ENCODE data around the gene RBFOX1. TPM values are rescaled to one million over a fixed set of nuclear protein-coding genes. Genes with fewer than 3 reads are reported as not detected.

The RBFOX1 gene
- total RNA-seq, 1 experiment from 2014 or later, result not detected

GRCh38 chr16:7612671-7613070 is 280.0 kb downstream of the RBFOX1 start (continued):
- TF ChIP-seq RAD21 (IDR thresholded peaks at IDR 0.05; ENCODE audit: low read depth) (no peak), TCF7L2 (IDR thresholded peaks at IDR 0.05; ENCODE audit: borderline replicate concordance, extremely low read depth, insufficient read depth, insufficient read length) (no peak)

GRCh38 chr16:7613518-7613917 is 280.9 kb downstream of the RBFOX1 start:
- intact Hi-C loops (cut with micrococcal nuclease), result no loop called here
- H3K79me2 ChIP-seq (ENCODE audit: insufficient read depth, low read length), result no peaks in the 10 kb centered on the region
- no peak overlapping the region for H3K4me2 ChIP-seq (ENCODE audit: low read length)
- H2AFZ ChIP-seq (ENCODE audit: low read depth, low read length, poor library complexity, severe bottlenecking), result no peak overlapping the region
- RAD21 ChIA-PET (ENCODE audit: low non-redundant PET in 1 of 2, low total read pairs in 2 of 2, uncharacterized antibody in 2 of 2, unreplicated experiment in 2 of 2), result no interaction called here
- no peaks in the 10 kb centered on the region for H3K36me3 ChIP-seq (ENCODE audit: control insufficient read depth in 1 of 2, insufficient read depth in 2 of 2, low read length in 2 of 2)
- POLR2A ChIA-PET, result no interaction called here
- H3K27ac ChIP-seq (ENCODE audit: low read depth, low read length), result no peak overlapping the region
- H3K4me1 ChIP-seq (ENCODE audit: control insufficient read depth in 1 of 2, insufficient read depth in 2 of 2, low read length in 2 of 2), result no peaks in the 10 kb centered on the region
- H3K9me2 ChIP-seq (ENCODE audit: insufficient read depth), result no peaks in the 10 kb centered on the region
- ATAC-seq (no peak), DNase-seq (ENCODE audit: low read depth, low spot score) (no peak)
- no peak overlapping the region for H3K4me3 ChIP-seq (replicated peaks in 1 of 2; ENCODE audit: low read depth in 1 of 2, low read length in 2 of 2)
- no peak for TF ChIP-seq SIN3A (IDR thresholded peaks at IDR 0.05; ENCODE audit: low read depth)
- no peak for TF ChIP-seq CBX3 (IDR thresholded peaks at IDR 0.05; ENCODE audit: low read depth)
- no peak for TF ChIP-seq ZNF274 (IDR thresholded peaks at IDR 0.05; ENCODE audit: low read depth, low read length)
- no peak for TF ChIP-seq ZBTB33 (IDR thresholded peaks at IDR 0.05; ENCODE audit: extremely low read depth, insufficient replicate concordance, low read length)
- no peak for TF ChIP-seq REST (IDR thresholded peaks at IDR 0.05; ENCODE audit: low read depth)
- TF ChIP-seq MAX (IDR thresholded peaks at IDR 0.05), result no peak
- no peak for TF ChIP-seq ZFX (IDR thresholded peaks at IDR 0.05)
- no peak for TF ChIP-seq POLR2AphosphoS5 (IDR thresholded peaks at IDR 0.05; ENCODE audit: low read depth, low read length)
- no peak for TF ChIP-seq EZH2phosphoT487 (IDR thresholded peaks at IDR 0.05; ENCODE audit: borderline replicate concordance)
- TF ChIP-seq TCF7L2 (IDR thresholded peaks at IDR 0.05; ENCODE audit: borderline replicate concordance, extremely low read depth, insufficient read depth, insufficient read length), result no peak
- no peak for TF ChIP-seq FOSL1 (IDR thresholded peaks at IDR 0.05; ENCODE audit: low read depth)
- TF ChIP-seq POLR2A (IDR thresholded peaks at IDR 0.05; ENCODE audit: borderline replicate concordance, extremely low read depth, insufficient read depth, insufficient read length), result no peak
- no peak for TF ChIP-seq YY1 (IDR thresholded peaks at IDR 0.05; ENCODE audit: extremely low read depth, insufficient replicate concordance, low read depth, low read length)
- no peak for TF ChIP-seq SP1 (IDR thresholded peaks at IDR 0.05; ENCODE audit: low read depth)
- no peak for TF ChIP-seq ATF3 (IDR thresholded peaks at IDR 0.05)
- BruUV-seq (replicated peaks), result no TSS peak
- CTCF ChIA-PET, result no interaction called here
- H3K9ac ChIP-seq (ENCODE audit: low read length), result no peak overlapping the region
- H3K27me3 ChIP-seq (ENCODE audit: insufficient read depth, low read length), result no peaks in the 10 kb centered on the region
- peaks cover 5 to 16% of the 10 kb centered on the region in 2 experiments; a peak in 2 of 4 replicates for H3K9me3 ChIP-seq (ENCODE audit: control insufficient read depth in 1 of 2, insufficient read depth in 1 of 2, low read depth in 1 of 2, low read length in 2 of 2)
- no peaks in the 10 kb centered on the region for H4K20me1 ChIP-seq (ENCODE audit: insufficient read depth)
